PC-3 (cell line): ENCODE results near the gene WFDC1.

Source experiments
- CTCF ChIP-seq: fragments of 300-600 bp; sonication (generic); conservative IDR thresholded peaks from 2 replicates; pipeline ENCODE4 v1.5.1; 2017; ENCODE audit warnings: antibody characterized with exemption, low read depth, mild to moderate bottlenecking, low read length
- EZH2 ChIP-seq: fragments of 300-600 bp; sonication (generic); IDR thresholded peaks from one replicate; pipeline ENCODE4 v1.6.1; 2017; ENCODE audit warnings: antibody characterized with exemption, mild to moderate bottlenecking, low read length; ENCODE audit not compliant: unreplicated experiment

GRCh38 chr16:84306564-84306963 is 11.9 kb downstream of the WFDC1 start:
- TF ChIP-seq EZH2, result no peak
- TF ChIP-seq CTCF, result no peak
